HG02759 (cell line): ENCODE measurements around the gene GUCY2C.
"Not testable (repeated sequence)": the region's sequence is repeated elsewhere in the genome, so short reads cannot be mapped to it uniquely, and the experiment has no call there.

ENCODE experiments used
- ATAC-seq: cut with Tn5 transposase; IDR thresholded peaks from one replicate; pipeline ENCODE4 v1.9.1; 2021; ENCODE audit warnings: mild to moderate bottlenecking, moderate library complexity; ENCODE audit not compliant: unreplicated experiment

GUCY2C gene

DNA sequence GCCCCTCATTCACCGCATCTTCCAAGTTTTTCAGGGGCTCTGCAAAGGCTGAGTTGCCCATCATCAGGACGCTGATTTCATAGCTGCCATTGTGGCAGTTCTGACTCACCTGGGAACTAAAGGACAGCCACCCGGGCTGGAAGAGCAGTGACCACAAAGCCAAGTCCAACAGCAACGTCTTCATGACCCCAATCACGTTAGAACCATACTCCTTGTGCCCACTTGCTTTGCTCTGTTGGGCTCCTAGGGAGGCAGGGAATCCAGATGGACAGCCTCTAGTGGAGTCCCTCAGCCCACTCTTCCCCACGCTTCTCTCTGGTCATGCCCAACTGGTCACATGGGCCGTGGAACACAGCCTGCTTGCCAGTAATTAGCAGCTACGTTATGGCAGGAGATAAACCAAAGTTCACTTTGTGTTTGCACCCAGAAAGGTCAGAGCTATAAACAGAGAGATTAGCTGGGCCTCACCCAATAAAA lies at the start of gene GUCY2C:
TSS of gene GUCY2C (minus strand) at position 335 of the 477 bp plus-strand sequence. CDS start at position 184, 151 bp downstream.
- ATAC-seq, result no peak

GRCh38 chr12:14743061-14743460 lies 46.7 kb upstream of the GUCY2C start:
- ATAC-seq, result no peak

- no peak for ATAC-seq
These were observed 45.5 kb upstream of the GUCY2C start for GRCh38 chr12:14741942-14742341.

DNA sequence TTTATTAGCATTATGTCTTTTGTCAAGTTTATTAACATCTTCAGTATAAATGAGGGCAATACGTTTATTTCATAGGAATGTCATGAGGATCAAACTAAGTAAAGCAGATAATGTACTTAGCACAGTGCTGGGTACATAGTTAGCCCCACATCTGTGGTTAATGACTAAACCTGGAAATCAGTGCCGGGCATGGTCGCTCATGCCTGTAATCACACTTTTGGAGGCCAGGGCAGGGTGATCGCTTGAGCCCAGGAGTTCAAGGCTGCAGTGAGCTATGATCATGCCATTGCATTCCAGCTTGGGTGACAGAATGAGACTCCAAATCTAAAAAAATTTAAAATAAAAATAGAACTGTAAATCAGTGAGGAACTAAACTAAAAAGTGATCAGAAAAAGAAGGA lies 44.8 kb upstream of the GUCY2C start:
- no peak for ATAC-seq

- not testable (repeated sequence) for ATAC-seq
These were observed 40.0 kb upstream of the GUCY2C start for GRCh38 chr12:14736441-14736840.

- ATAC-seq, result no peak
These were observed 35.4 kb upstream of the GUCY2C start for GRCh38 chr12:14731821-14732220.

GRCh38 chr12:14729586-14729985 lies 33.2 kb upstream of the GUCY2C start:
- no peak for ATAC-seq

DNA sequence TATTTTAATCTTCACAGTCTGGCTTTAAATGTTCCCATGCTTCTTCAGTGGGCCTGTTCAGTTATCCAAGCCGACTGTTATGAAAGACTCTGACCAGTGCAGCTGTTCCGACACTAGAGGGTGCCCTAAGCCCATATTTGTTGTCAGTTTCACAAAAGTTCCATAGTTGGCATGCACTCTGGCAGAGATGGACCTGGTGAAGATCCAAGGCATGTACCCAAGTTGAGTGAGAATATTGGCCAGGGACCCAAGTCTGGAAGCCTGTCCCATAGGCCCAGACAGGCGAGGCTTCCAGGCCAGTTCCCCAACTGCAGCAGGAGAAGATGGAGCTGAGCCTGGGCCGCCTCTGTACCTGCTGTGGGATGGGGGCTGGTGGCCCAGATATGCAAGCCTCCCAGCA lies 27.4 kb upstream of the GUCY2C start:
- peak; percentile 73 for ATAC-seq

- no peak for ATAC-seq
These were observed 20.5 kb upstream of the GUCY2C start for GRCh38 chr12:14716848-14717444.

DNA sequence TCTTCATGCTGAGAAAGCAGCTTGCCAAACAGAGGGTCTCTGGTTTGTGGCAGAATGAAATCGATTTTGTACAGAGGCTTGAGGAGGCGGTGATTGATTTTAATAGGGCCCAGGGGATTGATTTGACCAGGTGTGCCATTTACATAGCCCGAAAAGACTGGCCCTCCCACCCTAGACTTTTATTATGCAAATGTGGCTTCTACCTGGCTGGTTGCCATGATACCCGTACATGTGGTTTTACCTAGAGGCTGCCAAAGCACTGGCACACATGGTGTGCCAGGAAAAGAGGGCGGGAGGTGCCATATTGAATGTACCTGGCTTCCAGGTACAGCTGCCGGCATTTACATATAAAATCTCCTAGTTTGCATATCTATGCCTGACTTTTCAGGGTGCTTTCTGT lies 18.0 kb upstream of the GUCY2C start:
- ATAC-seq, result no peak

- ATAC-seq, result no peak
These were observed 14.4 kb upstream of the GUCY2C start for GRCh38 chr12:14710632-14711320.

- ATAC-seq, result no peak
These were observed 5.6 kb upstream of the GUCY2C start for GRCh38 chr12:14701809-14702568.

DNA sequence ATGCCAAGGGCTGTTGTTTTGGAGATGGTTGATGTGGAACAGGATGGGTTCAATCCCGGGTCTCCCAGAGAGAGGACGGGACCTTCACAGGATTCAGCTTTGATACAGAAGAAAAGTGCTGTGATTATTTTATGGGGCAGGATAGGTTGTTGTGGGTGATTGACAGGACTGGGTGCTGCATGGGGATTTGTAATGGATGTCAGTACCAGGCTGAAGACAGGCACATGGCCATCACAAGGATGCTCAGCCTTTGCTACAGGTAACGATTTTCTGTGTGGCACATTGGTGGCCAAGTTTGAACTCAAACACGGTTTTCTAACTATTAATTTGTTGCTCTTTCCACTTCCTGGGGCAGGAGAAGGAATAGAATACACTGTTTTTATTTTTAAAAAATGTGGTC lies 4.5 kb upstream of the GUCY2C start:
- ATAC-seq, result no peak

GRCh38 chr12:14699923-14700322 lies 3.5 kb upstream of the GUCY2C start:
- ATAC-seq, result no peak

GRCh38 chr12:14698555-14698954 lies 2.2 kb upstream of the GUCY2C start:
- no peak for ATAC-seq

- no peak for ATAC-seq
These were observed 671 bp downstream of the GUCY2C start for GRCh38 chr12:14695715-14696141.

DNA sequence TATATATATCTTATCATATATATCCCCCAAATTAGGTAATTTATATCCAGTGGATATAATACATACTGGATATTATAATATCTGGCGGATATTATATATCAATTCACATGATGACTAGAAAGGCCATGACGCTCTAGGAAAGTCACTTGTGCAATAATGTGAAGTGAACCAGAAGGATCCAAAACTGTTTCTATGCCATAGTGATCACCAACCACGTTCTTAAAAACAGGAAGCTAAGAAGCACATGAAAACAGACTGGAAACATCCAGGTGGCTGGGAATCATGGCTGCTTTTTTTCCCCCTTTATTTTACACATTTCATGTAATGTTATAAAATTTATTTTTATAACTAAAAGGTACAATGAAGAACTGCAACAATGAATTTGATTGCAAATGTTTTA lies 1.4 kb downstream of the GUCY2C start:
- ATAC-seq, result no peak

GRCh38 chr12:14694145-14694714 lies 2.2 kb downstream of the GUCY2C start:
- ATAC-seq, result no peak

DNA sequence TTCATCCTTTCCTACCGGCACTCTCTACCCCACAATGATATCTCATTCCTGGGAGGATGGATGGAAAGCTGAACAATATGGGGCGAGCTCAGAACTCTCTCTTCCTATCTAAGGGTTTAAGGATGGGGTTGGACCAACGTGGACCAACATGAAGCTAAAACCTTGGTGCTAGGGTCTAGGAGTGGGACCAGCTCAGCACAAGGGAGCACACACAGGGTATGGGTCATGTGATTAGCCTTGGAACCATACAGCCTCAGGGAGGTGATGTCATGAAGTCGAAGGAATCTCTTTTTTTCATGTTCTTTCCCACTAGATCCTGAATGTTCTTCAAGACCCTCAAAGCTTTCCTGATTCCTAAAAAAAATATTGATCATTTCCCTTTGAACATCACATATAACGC lies 3.3 kb downstream of the GUCY2C start:
- no peak for ATAC-seq

- ATAC-seq, result no peak
These were observed 4.8 kb downstream of the GUCY2C start for GRCh38 chr12:14691560-14691959.

DNA sequence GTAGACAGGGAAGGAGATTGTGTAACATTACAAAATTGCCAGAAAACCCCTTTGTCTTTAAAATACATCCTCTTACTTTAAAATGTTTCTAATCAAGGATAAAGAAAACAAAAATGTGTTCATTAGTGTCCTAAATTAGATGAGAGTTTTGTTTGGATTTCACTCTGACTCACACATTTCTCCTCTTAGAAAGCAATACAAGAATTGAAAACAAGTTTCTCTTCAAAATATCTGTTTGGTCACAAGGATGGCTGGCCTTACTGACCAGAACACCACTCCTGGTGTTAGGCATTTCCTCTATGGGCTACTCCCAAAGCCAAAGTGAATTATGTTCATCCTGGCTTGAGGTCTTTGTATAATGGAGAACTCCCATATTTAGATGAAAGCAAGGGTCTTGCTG lies 6.4 kb downstream of the GUCY2C start:
- no peak for ATAC-seq

- no peak for ATAC-seq
These were observed 7.3 kb downstream of the GUCY2C start for GRCh38 chr12:14689144-14689543.
